ENCODE measurements around the gene SRGAP1.

Gene SRGAP1

DNA sequence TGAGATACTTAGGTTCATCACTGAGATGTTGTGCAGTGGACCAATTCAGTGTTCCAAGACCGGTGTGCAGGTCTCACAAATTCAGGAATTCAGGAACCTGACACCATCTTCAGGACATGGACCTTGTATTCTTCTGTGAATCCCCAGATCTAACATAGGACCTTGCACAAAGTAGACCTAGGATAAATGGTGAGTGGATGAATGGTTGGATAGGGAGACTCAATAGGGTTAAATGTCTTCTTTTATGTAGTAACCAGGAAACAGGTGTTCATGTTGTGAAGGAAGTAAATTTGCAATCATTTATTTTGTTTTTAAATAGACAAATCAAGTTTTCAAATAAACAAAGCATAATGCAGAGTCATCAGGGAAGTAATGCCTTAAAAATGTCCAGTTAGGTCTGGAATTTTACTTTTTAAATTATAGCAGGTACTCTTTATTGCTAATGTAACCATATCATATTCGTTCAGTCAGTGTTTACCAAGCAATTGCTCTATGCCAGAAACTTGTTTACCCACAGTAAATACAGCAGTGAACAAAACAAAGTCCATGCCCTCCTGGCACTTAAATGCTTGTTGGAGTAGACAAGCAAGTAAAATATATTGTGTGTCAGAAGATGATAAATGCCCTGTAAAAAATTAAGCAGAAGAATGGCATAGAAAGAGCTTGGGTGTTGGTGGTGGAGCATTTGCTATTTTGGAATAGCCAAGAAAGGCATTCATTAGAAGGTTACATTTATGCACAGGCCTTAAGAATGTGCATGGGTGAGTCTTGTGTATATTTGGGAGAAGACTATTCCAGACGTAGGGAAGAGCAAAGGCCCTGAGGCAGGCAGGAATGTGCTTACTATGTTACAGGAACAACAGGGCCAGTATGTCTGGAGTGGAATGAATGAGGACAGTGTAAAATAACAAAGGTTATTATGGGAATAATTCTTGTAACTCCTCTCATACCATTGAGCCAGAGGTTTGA, 38.5 kb upstream of the SRGAP1 start:
- in situ Hi-C loops (cut with HindIII; ENCODE audit: low sequenced_read_pairs), result no loop called here

DNA sequence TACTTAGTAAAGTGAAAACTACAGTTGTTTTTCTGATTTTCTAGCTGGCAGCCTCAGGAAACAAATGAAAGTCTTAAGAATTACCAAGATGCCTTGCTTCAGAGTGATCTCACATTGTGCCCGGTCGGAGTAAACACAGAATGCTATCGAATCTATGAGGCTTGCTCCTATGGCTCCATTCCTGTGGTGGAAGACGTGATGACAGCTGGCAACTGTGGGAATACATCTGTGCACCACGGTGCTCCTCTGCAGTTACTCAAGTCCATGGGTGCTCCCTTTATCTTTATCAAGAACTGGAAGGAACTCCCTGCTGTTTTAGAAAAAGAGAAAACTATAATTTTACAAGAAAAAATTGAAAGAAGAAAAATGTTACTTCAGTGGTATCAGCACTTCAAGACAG, 35.9 kb upstream of the SRGAP1 start:
- no peak overlapping the region for H3K4me3 ChIP-seq (ENCODE audit: low read depth, low read length)
- TF ChIP-seq, protein P1, sequence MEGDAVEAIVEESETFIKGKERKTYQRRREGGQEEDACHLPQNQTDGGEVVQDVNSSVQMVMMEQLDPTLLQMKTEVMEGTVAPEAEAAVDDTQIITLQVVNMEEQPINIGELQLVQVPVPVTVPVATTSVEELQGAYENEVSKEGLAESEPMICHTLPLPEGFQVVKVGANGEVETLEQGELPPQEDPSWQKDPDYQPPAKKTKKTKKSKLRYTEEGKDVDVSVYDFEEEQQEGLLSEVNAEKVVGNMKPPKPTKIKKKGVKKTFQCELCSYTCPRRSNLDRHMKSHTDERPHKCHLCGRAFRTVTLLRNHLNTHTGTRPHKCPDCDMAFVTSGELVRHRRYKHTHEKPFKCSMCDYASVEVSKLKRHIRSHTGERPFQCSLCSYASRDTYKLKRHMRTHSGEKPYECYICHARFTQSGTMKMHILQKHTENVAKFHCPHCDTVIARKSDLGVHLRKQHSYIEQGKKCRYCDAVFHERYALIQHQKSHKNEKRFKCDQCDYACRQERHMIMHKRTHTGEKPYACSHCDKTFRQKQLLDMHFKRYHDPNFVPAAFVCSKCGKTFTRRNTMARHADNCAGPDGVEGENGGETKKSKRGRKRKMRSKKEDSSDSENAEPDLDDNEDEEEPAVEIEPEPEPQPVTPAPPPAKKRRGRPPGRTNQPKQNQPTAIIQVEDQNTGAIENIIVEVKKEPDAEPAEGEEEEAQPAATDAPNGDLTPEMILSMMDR (IDR thresholded peaks at IDR 0.05; ENCODE audit: low read depth, low read length, missing control alignments), result no peak
- no peak for DNase-seq (ENCODE audit: low read depth)
- in situ Hi-C loops (cut with HindIII; ENCODE audit: low sequenced_read_pairs), result no loop called here

More for the DNA sequence above, 38.5 kb upstream of the SRGAP1 start:
- DNase-seq (ENCODE audit: low read depth), result no peak
- TF ChIP-seq, protein P1 (IDR thresholded peaks at IDR 0.05; ENCODE audit: low read depth, low read length, missing control alignments), result no peak
- no peak overlapping the region for H3K4me3 ChIP-seq (ENCODE audit: low read depth, low read length)

DNA sequence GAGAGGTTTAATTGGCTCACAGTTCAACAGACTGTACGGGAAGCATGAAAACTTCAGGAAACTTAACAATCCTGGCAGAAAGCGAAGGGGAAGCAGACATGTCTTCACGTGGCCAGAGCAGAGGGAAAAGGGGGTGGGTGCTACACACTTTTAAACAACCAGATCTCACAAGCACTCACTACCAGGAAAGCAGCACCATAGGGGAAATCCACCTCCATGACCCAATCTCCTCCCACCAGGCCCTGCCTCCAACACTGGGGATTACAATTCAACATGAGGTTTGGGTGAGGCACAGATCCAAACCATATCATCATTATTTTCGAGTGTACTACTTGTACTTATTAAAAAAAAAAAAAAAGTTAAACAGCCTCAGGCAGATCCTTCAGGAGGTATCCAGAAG, 34.9 kb upstream of the SRGAP1 start:
- TF ChIP-seq, protein P1 (IDR thresholded peaks at IDR 0.05; ENCODE audit: low read depth, low read length, missing control alignments), result no peak
- in situ Hi-C loops (cut with HindIII; ENCODE audit: low sequenced_read_pairs), result no loop called here
- DNase-seq (ENCODE audit: low read depth), result no peak

DNA sequence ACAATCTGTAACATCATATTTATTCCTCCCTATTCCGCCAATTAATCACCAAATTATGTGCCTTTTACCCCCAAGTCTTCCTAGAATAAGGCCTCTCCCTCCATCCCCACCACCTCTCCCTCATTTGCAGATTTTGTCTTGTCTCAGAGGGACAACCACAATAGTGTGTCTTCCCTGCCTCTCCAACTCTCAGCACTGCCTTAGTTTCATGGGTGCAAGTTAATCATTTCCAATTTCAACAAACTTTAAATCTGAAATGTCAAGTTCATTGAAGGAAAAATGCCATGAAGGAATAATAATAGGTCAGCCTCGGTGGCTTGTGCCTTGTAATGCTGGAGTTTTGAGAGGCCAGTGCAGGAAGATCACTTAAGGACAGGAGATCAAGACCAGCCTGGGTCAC, 33.2 kb upstream of the SRGAP1 start:
- in situ Hi-C loops (cut with HindIII; ENCODE audit: low sequenced_read_pairs), result no loop called here
- H3K4me3 ChIP-seq (ENCODE audit: low read depth, low read length), result no peak overlapping the region
- TF ChIP-seq, protein P1 (IDR thresholded peaks at IDR 0.05; ENCODE audit: low read depth, low read length, missing control alignments), result no peak
- DNase-seq (ENCODE audit: low read depth), result no peak

More for the DNA sequence above, 34.9 kb upstream of the SRGAP1 start:
- H3K4me3 ChIP-seq (ENCODE audit: low read depth, low read length), result no peak overlapping the region

DNA sequence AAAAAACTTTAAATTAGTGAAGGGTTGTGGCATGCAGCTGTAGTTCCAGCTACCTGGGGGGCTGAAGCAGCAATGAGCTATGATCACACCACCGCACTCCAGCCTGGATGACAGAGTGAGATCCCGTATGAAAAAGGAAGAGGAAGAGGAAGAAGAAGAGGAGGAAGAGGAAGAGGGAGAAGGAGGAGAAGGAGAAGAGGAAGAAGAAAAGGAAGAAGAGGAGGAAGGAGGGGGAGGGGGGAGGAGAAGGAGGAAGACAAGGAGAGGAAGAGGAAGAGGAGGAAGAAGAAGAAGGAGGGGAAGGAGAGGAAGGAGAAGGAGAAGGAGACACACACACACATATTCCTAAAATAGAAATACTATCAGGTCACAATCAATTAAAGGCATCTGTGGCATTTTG, 32.7 kb upstream of the SRGAP1 start:
- TF ChIP-seq, protein P1 (IDR thresholded peaks at IDR 0.05; ENCODE audit: low read depth, low read length, missing control alignments), result no peak
- H3K4me3 ChIP-seq (ENCODE audit: low read depth, low read length), result no peak overlapping the region
- no peak for DNase-seq (ENCODE audit: low read depth)
- in situ Hi-C loops (cut with HindIII; ENCODE audit: low sequenced_read_pairs), result no loop called here

DNA sequence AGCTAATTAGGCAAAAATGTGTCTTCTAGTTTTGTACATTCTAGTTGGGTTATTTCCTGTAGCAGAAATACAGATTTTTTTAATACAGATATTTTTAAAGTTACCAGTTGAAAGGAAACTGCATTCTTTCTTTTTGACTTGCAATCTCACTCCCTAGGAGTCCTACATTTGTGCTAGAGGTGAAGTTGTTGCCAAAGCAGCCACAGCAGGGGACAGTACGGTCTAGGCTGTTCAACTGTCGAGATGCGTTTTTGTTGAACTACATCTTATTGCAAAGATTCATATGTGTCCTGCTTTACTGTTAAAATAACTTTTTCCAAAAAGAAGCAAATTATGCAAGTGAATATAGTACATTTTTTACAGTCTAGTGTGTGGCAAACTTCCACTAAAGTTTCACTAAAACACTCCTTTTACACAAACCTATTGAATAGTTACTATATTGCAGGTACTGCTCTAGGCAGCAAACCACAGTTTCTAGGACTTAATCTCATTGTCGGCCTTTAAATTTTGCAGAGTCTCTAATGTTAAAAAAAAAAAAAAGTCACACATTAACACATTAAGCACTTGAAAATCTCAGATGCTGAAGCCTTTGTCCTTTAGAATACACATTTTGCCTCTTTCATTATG, 30.2 kb upstream of the SRGAP1 start:
- H3K4me3 ChIP-seq (ENCODE audit: low read depth, low read length), result no peak overlapping the region
- in situ Hi-C loops (cut with HindIII; ENCODE audit: low sequenced_read_pairs), result no loop called here
- TF ChIP-seq, protein P1 (IDR thresholded peaks at IDR 0.05; ENCODE audit: low read depth, low read length, missing control alignments), result no peak
- DNase-seq (ENCODE audit: low read depth), result no peak

All from astrocyte of the cerebellum (primary cell).